ENCODE results near the gene CDC14A.

DNA sequence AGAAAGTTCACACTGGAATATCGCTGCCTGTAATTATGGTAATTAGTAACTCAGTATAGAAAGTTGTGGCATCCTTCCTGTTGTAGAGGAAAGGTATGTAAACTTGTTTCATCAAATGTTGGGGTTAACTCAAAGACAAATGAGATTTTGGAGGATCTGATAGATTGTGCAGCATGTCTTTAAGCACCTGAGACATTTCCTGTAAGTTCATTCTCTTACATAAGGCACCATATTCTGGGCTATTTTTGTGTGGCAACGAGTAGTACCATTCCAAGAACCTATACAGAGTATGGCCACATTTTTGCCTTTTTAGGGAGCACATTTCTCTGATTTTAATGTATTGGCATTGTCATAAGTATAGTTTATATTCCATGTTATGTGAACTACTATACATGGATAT, 88.8 kb downstream of the CDC14A start:
- TF ChIP-seq POLR2A (IDR thresholded peaks at IDR 0.05) = no peak
- no peak for TF ChIP-seq POLR2AphosphoS5 (IDR thresholded peaks at IDR 0.05)
- TF ChIP-seq, protein P1, sequence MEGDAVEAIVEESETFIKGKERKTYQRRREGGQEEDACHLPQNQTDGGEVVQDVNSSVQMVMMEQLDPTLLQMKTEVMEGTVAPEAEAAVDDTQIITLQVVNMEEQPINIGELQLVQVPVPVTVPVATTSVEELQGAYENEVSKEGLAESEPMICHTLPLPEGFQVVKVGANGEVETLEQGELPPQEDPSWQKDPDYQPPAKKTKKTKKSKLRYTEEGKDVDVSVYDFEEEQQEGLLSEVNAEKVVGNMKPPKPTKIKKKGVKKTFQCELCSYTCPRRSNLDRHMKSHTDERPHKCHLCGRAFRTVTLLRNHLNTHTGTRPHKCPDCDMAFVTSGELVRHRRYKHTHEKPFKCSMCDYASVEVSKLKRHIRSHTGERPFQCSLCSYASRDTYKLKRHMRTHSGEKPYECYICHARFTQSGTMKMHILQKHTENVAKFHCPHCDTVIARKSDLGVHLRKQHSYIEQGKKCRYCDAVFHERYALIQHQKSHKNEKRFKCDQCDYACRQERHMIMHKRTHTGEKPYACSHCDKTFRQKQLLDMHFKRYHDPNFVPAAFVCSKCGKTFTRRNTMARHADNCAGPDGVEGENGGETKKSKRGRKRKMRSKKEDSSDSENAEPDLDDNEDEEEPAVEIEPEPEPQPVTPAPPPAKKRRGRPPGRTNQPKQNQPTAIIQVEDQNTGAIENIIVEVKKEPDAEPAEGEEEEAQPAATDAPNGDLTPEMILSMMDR (IDR thresholded peaks at IDR 0.05 in 8 of 11, conservative IDR thresholded peaks at IDR 0.05 in 3 of 11) = no peak
